ENCODE results near the gene DNAJC24.
"Not testable (repeated sequence)": the region's sequence is repeated elsewhere in the genome, so short reads cannot be mapped to it uniquely, and the experiment has no call there.

Gene DNAJC24

GRCh38 chr11:31369348-31370329 lies at the start of gene DNAJC24, which contains the start of gene DCDC1:
Gene DNAJC24, plus strand, starts transcription at chr11:31369860. Its CDS starts 889 bp downstream, at chr11:31370749.
Gene DCDC1, minus strand, starts transcription at chr11:31369739. Its CDS starts 41,459 bp downstream, at chr11:31328280.
- peak; percentile 95 for DNase-seq (ENCODE audit: low spot score)

- DNase-seq (ENCODE audit: low spot score), result not testable (repeated sequence)
Measured at GRCh38 chr11:31321494-31321893, 48.2 kb upstream of the DNAJC24 start.

- DNase-seq (ENCODE audit: low spot score), result no peak
Measured at GRCh38 chr11:31323145-31323544, 46.5 kb upstream of the DNAJC24 start.

GRCh38 chr11:31325160-31325559 lies 44.5 kb upstream of the DNAJC24 start:
- no peak for DNase-seq (ENCODE audit: low spot score)

- no peak for DNase-seq (ENCODE audit: low spot score)
Measured at GRCh38 chr11:31326470-31327148, 43.1 kb upstream of the DNAJC24 start.

- no peak for DNase-seq (ENCODE audit: low spot score)
Measured at GRCh38 chr11:31327417-31327816, 42.2 kb upstream of the DNAJC24 start.

GRCh38 chr11:31328697-31329096 lies 41.0 kb upstream of the DNAJC24 start:
- no peak for DNase-seq (ENCODE audit: low spot score)

- no peak for DNase-seq (ENCODE audit: low spot score)
Measured at GRCh38 chr11:31337806-31338205, 31.9 kb upstream of the DNAJC24 start.

- peak; percentile 18 for DNase-seq (ENCODE audit: low spot score)
Measured at GRCh38 chr11:31340903-31341572, 28.6 kb upstream of the DNAJC24 start.

GRCh38 chr11:31351168-31351567 lies 18.5 kb upstream of the DNAJC24 start:
- no peak for DNase-seq (ENCODE audit: low spot score)

- no peak for DNase-seq (ENCODE audit: low spot score)
Measured at GRCh38 chr11:31355131-31355530, 14.5 kb upstream of the DNAJC24 start.

GRCh38 chr11:31355817-31356216 lies 13.8 kb upstream of the DNAJC24 start:
- no peak for DNase-seq (ENCODE audit: low spot score)

GRCh38 chr11:31361743-31362142 lies 7.9 kb upstream of the DNAJC24 start:
- no peak for DNase-seq (ENCODE audit: low spot score)

- DNase-seq (ENCODE audit: low spot score), result no peak
Measured at GRCh38 chr11:31366795-31367194, 2.9 kb upstream of the DNAJC24 start.

GRCh38 chr11:31375879-31376278 lies 6.2 kb downstream of the DNAJC24 start:
- no peak for DNase-seq (ENCODE audit: low spot score)

- DNase-seq (ENCODE audit: low spot score), result no peak
Measured at GRCh38 chr11:31383116-31383515, 13.5 kb downstream of the DNAJC24 start.

GRCh38 chr11:31387379-31387778 lies 17.7 kb downstream of the DNAJC24 start:
- no peak for DNase-seq (ENCODE audit: low spot score)

- peak; percentile 27 for DNase-seq (ENCODE audit: low spot score)
Measured at GRCh38 chr11:31397239-31397834, 27.7 kb downstream of the DNAJC24 start.

- DNase-seq (ENCODE audit: low spot score), result no peak
Measured at GRCh38 chr11:31404614-31405013, 35.0 kb downstream of the DNAJC24 start.

- DNase-seq (ENCODE audit: low spot score), result no peak
Measured at GRCh38 chr11:31408201-31408600, 38.5 kb downstream of the DNAJC24 start.

GRCh38 chr11:31412946-31413345 lies 43.3 kb downstream of the DNAJC24 start:
- DNase-seq (ENCODE audit: low spot score), result no peak

- DNase-seq (ENCODE audit: low spot score), result no peak
Measured at GRCh38 chr11:31414338-31414737, 44.7 kb downstream of the DNAJC24 start.
